GM06990 (cell line): ENCODE measurements around the gene CAST.
A peak's percentile ranks its signal among the peaks of the same experiment; 100 is the strongest.

Experiments used
- DNase-seq: peaks from one replicate; pipeline ENCODE4 v3.0.0-alpha.2; 2011; ENCODE audit not compliant: insufficient read length; ENCODE audit errors: extremely low read depth
- H3K27me3 ChIP-seq: replicated peaks from 2 replicates; pipeline ENCODE4 v1.6.0; 2011; ENCODE audit warnings: low read length; ENCODE audit not compliant: control insufficient read depth, insufficient read depth
- H3K36me3 ChIP-seq: 2 replicates; pipeline ENCODE4 v1.5.1; 2011; ENCODE audit warnings: low read length; ENCODE audit not compliant: control insufficient read depth, insufficient read depth
- H3K4me3 ChIP-seq: replicated peaks from 2 replicates; pipeline ENCODE4 v1.5.1; 2011; ENCODE audit warnings: low read depth, mild to moderate bottlenecking, control low read depth, low read length
- CTCF ChIP-seq: IDR thresholded peaks from 2 replicates; pipeline ENCODE4 v1.5.1; 2011; ENCODE audit warnings: low read length, control low read depth, mild to moderate bottlenecking, inconsistent platforms; ENCODE audit not compliant: insufficient read depth, poor library complexity, severe bottlenecking

Gene CAST

GRCh38 chr5:96808868-96809558 is 146.8 kb downstream of the CAST start:
- no peaks in the 10 kb centered on the region for H3K27me3 ChIP-seq
- TF ChIP-seq CTCF, result no peak
- DNase-seq, result no peak
- H3K4me3 ChIP-seq, result peak overlapping the region; percentile 86; the same call in 1 of the 2 replicates
- no peaks in the 10 kb centered on the region for H3K36me3 ChIP-seq

GRCh38 chr5:96809921-96810320 is 147.7 kb downstream of the CAST start:
- no peak for DNase-seq
- no peak for TF ChIP-seq CTCF

GRCh38 chr5:96812851-96813250 is 150.7 kb downstream of the CAST start:
- DNase-seq, result no peak
- no peaks in the 10 kb centered on the region for H3K36me3 ChIP-seq
- no peaks in the 10 kb centered on the region for H3K27me3 ChIP-seq
- no peak overlapping the region for H3K4me3 ChIP-seq
- TF ChIP-seq CTCF, result no peak

More at GRCh38 chr5:96809921-96810320, 147.7 kb downstream of the CAST start:
- H3K36me3 ChIP-seq, result no peaks in the 10 kb centered on the region
- no peaks in the 10 kb centered on the region for H3K27me3 ChIP-seq
- H3K4me3 ChIP-seq, result no peak overlapping the region

GRCh38 chr5:96814041-96814440 is 151.9 kb downstream of the CAST start:
- H3K4me3 ChIP-seq, result no peak overlapping the region
- H3K27me3 ChIP-seq, result no peaks in the 10 kb centered on the region
- TF ChIP-seq CTCF, result no peak
- no peaks in the 10 kb centered on the region for H3K36me3 ChIP-seq
- DNase-seq, result no peak

GRCh38 chr5:96816411-96816939 is 154.3 kb downstream of the CAST start:
- no peak for TF ChIP-seq CTCF
- Histone ChIP-seq H3K36me3 (no peaks in the 10 kb centered on the region), H3K27me3 (no peaks in the 10 kb centered on the region), H3K4me3 (peak overlapping the region; percentile 53)
- DNase-seq, result peak; percentile 67
